ENCODE results near the gene INTS1.
A peak's percentile ranks its signal among the peaks of the same experiment; 100 is the strongest.

INTS1 gene

GRCh38 chr7:1536455-1536742 is 32.2 kb upstream of the INTS1 start:
- TF ChIP-seq CTCF (IDR thresholded peaks at IDR 0.05; ENCODE audit: low read depth, low read length) = no peak
- DNase-seq (ENCODE audit: extremely low read depth, low read depth) = no peak

- TF ChIP-seq CTCF (IDR thresholded peaks at IDR 0.05; ENCODE audit: low read depth, low read length) = no peak
Observed at GRCh38 chr7:1535701-1536454, 31.7 kb upstream of the INTS1 start.

GRCh38 chr7:1535100-1535458 is 30.9 kb upstream of the INTS1 start:
- TF ChIP-seq CTCF (IDR thresholded peaks at IDR 0.05; ENCODE audit: low read depth, low read length) = no peak
- DNase-seq (ENCODE audit: extremely low read depth, low read depth) = no peak

More at GRCh38 chr7:1535701-1536454, 31.7 kb upstream of the INTS1 start:
- no peak for DNase-seq (ENCODE audit: extremely low read depth, low read depth)

- no peak for TF ChIP-seq CTCF (IDR thresholded peaks at IDR 0.05; ENCODE audit: low read depth, low read length)
- DNase-seq (ENCODE audit: extremely low read depth, low read depth) = no peak
Observed at GRCh38 chr7:1534330-1535099, 30.3 kb upstream of the INTS1 start.

- TF ChIP-seq CTCF (IDR thresholded peaks at IDR 0.05; ENCODE audit: low read depth, low read length) = no peak
- DNase-seq (ENCODE audit: extremely low read depth, low read depth) = peak; percentile 41
Observed at GRCh38 chr7:1533547-1534329, 29.5 kb upstream of the INTS1 start.

- DNase-seq (ENCODE audit: extremely low read depth, low read depth) = no peak
- no peak for TF ChIP-seq CTCF (IDR thresholded peaks at IDR 0.05; ENCODE audit: low read depth, low read length)
Observed at GRCh38 chr7:1533255-1533546, 29.0 kb upstream of the INTS1 start.

Data from AG09319 (cell line).